ACC112 (cell line): ENCODE measurements around the gene SCAND1.

Source experiments
- H2AFZ ChIP-seq: fragments of 200-600 bp; sonication (generic); one replicate; pipeline ENCODE4 v1.6.0; 2017; ENCODE audit warnings: antibody characterized with exemption, low read length; ENCODE audit not compliant: unreplicated experiment
- H3K27ac ChIP-seq: fragments of 200-600 bp; sonication (generic); 2 replicates; pipeline ENCODE4 v1.5.1; 2014; ENCODE audit warnings: low read depth, mild to moderate bottlenecking, antibody characterized with exemption, low read length, moderate library complexity
- H3K27me3 ChIP-seq: fragments of 200-600 bp; sonication (generic); 2 replicates; pipeline ENCODE4 v1.6.1; 2014; ENCODE audit warnings: mild to moderate bottlenecking, antibody characterized with exemption, low read length, moderate library complexity, mixed read lengths; ENCODE audit not compliant: insufficient read depth
- H3K36me3 ChIP-seq: fragments of 200-600 bp; sonication (generic); 2 replicates; pipeline ENCODE4 v1.6.1; 2016; ENCODE audit warnings: mild to moderate bottlenecking, antibody characterized with exemption, low read length, moderate library complexity, mixed read lengths; ENCODE audit not compliant: insufficient read depth
- H3K4me1 ChIP-seq: fragments of 200-600 bp; sonication (generic); one replicate; pipeline ENCODE4 v1.6.1; 2016; ENCODE audit warnings: low read length, mixed read lengths; ENCODE audit not compliant: insufficient read depth, unreplicated experiment, control insufficient read depth
- H3K4me3 ChIP-seq: fragments of 200-600 bp; sonication (generic); 2 replicates; pipeline ENCODE4 v1.5.1; 2014; ENCODE audit warnings: mild to moderate bottlenecking, low read depth, low read length
- H3K79me2 ChIP-seq: fragments of 200-600 bp; sonication (generic); one replicate; pipeline ENCODE4 v1.6.0; 2016; ENCODE audit warnings: low read length; ENCODE audit not compliant: control insufficient read depth, unreplicated experiment, insufficient read depth

SCAND1 gene

GRCh38 chr20:35984382-35984781 is 30.1 kb upstream of the SCAND1 start:
- no peaks in the 10 kb centered on the region for H3K27me3 ChIP-seq
- H3K4me1 ChIP-seq = peaks cover 7% of the 10 kb centered on the region
- no peaks in the 10 kb centered on the region for H3K79me2 ChIP-seq
- H2AFZ ChIP-seq = no peak overlapping the region
- no peaks in the 10 kb centered on the region for H3K36me3 ChIP-seq
- H3K4me3 ChIP-seq = no peak overlapping the region
- H3K27ac ChIP-seq = no peak overlapping the region

DNA sequence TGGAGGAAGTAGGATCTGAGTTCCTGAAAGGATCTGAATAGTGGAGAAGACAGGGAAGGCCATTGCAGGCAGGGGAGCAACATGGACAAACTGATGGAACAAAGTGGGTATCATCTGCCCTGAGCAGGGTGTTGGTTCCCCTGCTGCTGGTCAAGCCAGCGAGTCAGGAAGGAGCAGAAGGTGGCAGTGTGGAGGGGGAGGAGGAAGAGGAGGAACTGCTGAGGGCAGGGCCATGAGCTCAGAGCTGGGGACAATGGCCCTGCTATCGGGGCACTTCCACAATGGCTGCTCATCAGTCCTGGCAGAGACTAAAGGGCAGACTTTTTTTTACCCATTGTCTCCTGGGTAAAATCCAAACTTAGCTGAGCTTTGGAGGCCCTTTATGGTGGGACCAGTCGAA is 27.7 kb upstream of the SCAND1 start:
- Histone ChIP-seq H3K36me3 (no peaks in the 10 kb centered on the region), H3K27ac (no peak overlapping the region), H3K4me3 (no peak overlapping the region), H3K79me2 (no peaks in the 10 kb centered on the region), H2AFZ (no peak overlapping the region), H3K27me3 (no peaks in the 10 kb centered on the region), H3K4me1 (peaks cover 17% of the 10 kb centered on the region)

- H2AFZ ChIP-seq = no peak overlapping the region
- no peaks in the 10 kb centered on the region for H3K27me3 ChIP-seq
- H3K27ac ChIP-seq = no peak overlapping the region
- no peak overlapping the region for H3K4me3 ChIP-seq
- H3K36me3 ChIP-seq = no peaks in the 10 kb centered on the region
- H3K4me1 ChIP-seq = peaks cover 17% of the 10 kb centered on the region
- no peaks in the 10 kb centered on the region for H3K79me2 ChIP-seq
Observed at GRCh38 chr20:35979544-35979943, 25.2 kb upstream of the SCAND1 start.

GRCh38 chr20:35978041-35978513 is 23.8 kb upstream of the SCAND1 start:
- Histone ChIP-seq H3K4me1 (peaks cover 17% of the 10 kb centered on the region), H2AFZ (no peak overlapping the region)

DNA sequence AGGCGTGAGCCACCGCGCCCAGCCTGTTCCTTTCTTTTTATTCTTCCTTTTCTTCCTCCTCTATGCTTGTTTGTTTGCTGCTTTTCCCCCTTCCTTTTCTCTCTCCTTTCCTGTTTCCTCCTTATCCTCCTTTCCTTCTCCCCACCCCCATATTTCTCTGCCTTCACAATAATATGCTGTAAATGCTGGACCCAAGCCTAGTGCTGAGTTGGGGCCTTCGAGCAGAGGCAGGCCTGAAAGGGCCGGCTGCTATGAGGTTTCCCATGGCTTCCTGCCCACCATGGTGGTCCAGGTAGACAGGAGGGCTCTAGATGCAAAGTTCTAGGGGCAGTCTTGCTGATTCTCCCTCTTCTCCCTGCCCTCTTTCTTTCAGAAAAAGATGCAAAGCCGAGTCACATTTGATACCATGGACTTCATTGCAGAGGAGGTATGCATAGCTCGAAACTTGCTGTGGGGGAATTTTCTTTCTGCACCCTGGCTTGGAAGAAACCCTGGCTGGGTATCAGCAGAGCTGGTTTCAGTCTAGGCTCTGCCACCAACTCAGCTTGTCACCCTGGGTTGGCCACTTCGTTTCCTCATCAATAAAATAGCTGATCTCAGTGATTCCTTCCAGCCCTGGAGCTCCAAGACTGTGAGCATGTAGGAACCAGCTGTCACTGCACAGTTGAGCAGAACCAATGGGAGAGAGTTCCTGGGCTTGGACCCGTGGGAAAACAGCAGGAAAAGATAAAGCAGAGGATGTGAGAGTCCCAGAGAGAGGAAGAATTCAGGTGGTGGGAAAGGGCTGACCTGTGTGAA is 21.5 kb upstream of the SCAND1 start:
- no peaks in the 10 kb centered on the region for H3K79me2 ChIP-seq
- H3K36me3 ChIP-seq = no peaks in the 10 kb centered on the region
- peaks cover 17% of the 10 kb centered on the region for H3K4me1 ChIP-seq
- H3K27me3 ChIP-seq = no peaks in the 10 kb centered on the region
- H3K27ac ChIP-seq = no peak overlapping the region
- no peak overlapping the region for H3K4me3 ChIP-seq
- no peak overlapping the region for H2AFZ ChIP-seq

More at GRCh38 chr20:35978041-35978513, 23.8 kb upstream of the SCAND1 start:
- H3K4me3 ChIP-seq = no peak overlapping the region
- no peak overlapping the region for H3K27ac ChIP-seq
- no peaks in the 10 kb centered on the region for H3K27me3 ChIP-seq
- H3K36me3 ChIP-seq = no peaks in the 10 kb centered on the region
- H3K79me2 ChIP-seq = no peaks in the 10 kb centered on the region

DNA sequence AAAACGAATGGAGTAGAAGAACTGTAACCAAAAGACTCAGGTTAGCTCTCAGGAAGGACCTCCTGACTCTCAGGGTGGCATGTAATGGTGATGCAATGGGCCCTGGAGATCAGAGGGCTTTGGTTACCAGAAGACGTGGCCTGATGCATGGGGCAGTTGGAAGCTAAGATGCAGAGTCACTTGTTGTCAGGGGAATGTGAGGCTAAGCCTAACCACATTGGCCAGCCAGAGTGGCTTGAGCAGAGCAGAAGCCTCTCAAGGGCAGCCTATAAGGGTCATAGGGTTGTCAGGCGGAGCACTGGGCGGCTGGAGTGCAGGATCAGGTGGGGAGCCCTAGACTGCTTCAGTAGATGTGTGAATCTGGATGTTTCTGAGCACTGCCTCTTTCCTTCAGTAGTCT is 20.0 kb upstream of the SCAND1 start:
- H3K4me1 ChIP-seq = peaks cover 9% of the 10 kb centered on the region
- H3K4me3 ChIP-seq = no peak overlapping the region
- no peaks in the 10 kb centered on the region for H3K79me2 ChIP-seq
- H3K27ac ChIP-seq = no peak overlapping the region
- no peaks in the 10 kb centered on the region for H3K27me3 ChIP-seq
- H3K36me3 ChIP-seq = no peaks in the 10 kb centered on the region
- H2AFZ ChIP-seq = no peak overlapping the region

- Histone ChIP-seq H3K4me1 (peaks cover 5% of the 10 kb centered on the region), H3K27ac (no peak overlapping the region), H3K79me2 (no peaks in the 10 kb centered on the region), H2AFZ (no peak overlapping the region), H3K4me3 (no peak overlapping the region), H3K36me3 (no peaks in the 10 kb centered on the region), H3K27me3 (no peaks in the 10 kb centered on the region)
Observed at GRCh38 chr20:35972462-35972861, 18.2 kb upstream of the SCAND1 start.

- Histone ChIP-seq H3K79me2 (no peaks in the 10 kb centered on the region), H3K4me1 (peaks cover 5% of the 10 kb centered on the region), H3K27ac (no peak overlapping the region), H2AFZ (no peak overlapping the region), H3K36me3 (no peaks in the 10 kb centered on the region), H3K4me3 (no peak overlapping the region), H3K27me3 (no peaks in the 10 kb centered on the region)
Observed at GRCh38 chr20:35971981-35972380, 17.7 kb upstream of the SCAND1 start.

DNA sequence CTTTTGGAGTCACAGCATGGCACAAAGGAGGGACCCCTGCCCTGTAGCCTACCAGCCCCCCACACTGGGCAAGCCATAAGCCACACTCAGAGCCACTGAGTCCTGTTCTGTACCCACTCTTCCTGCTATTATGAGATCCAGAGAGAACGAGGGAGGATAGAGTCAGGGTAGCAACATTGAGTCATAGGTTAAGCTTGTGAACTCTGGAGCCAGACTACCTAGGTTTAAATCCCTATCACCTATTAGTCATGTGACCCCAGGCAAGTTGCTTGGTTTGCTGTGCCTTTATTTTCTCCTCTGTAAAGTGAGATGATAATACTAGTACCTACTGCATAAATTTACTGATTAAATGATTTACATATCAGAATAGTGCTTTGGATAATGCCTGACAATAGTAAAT is 14.6 kb upstream of the SCAND1 start:
- H3K27ac ChIP-seq = no peak overlapping the region
- peaks cover 5% of the 10 kb centered on the region for H3K4me1 ChIP-seq
- H3K27me3 ChIP-seq = no peaks in the 10 kb centered on the region
- no peak overlapping the region for H2AFZ ChIP-seq
- H3K4me3 ChIP-seq = no peak overlapping the region
- no peaks in the 10 kb centered on the region for H3K36me3 ChIP-seq
- H3K79me2 ChIP-seq = no peaks in the 10 kb centered on the region

DNA sequence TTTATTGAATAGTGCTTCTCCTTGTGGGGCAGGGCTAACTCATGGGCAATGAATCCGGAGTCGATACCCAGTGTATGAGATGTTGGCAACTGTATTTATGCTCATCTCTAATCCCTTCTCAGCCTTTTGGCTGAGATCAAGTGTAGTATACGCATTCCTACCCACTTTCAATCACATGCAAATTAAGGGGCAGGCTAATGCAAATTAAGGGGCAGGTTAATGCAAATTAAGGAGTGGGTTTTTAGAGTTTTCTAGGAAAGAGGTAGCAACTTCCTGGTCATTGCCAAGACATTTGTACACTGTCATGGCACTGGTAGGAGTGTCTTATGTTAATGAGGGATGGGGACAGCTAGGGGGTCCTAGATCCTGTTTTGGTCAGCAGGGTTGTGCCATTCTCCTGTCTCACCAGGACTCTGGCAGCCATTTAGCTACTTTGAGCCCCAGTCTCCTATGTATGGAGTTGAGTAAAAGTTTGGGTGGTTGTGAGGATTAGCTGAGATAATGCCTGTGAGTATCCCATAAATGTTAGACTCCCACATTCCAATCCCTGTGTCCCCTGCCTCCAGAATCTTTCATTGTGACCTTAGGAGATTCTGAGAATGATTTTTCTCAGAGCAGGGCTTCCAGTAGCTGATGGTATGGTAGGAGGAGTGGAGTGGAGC is 13.8 kb upstream of the SCAND1 start, which contains the start of gene CNBD2:
CNBD2 (plus strand) TSS at position 612 of the 662 bp plus-strand sequence. CDS start 173 bp downstream, outside the sequence.
- Histone ChIP-seq H2AFZ (no peak within 1 kb of the TSS), H3K4me1 (peaks cover 5% of the 10 kb centered on the region)

DNA sequence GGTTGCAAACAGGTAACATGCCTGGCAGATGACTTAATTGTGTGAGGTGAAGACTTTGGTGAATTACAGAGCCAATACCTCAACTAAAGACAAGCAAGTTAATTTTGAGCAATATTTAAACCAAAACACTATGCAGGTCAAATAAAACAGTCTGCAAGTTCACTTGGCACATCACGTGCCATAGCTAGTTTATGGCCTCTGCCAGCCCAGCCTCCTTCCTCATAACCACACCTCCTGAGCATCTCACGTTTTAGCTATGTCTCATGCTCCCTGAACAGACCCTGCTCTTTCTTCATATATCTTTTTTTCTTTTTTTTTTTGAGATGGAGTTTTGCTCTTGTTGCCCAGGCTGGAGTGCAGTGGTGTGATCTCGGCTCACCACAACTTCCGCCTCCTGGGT is 9.6 kb upstream of the SCAND1 start:
- no peak overlapping the region for H2AFZ ChIP-seq
- no peaks in the 10 kb centered on the region for H3K27me3 ChIP-seq
- no peaks in the 10 kb centered on the region for H3K36me3 ChIP-seq
- no peak overlapping the region for H3K4me3 ChIP-seq
- H3K79me2 ChIP-seq = no peaks in the 10 kb centered on the region
- H3K27ac ChIP-seq = no peak overlapping the region
- peaks cover 2% of the 10 kb centered on the region for H3K4me1 ChIP-seq

More for the DNA sequence above, 13.8 kb upstream of the SCAND1 start, which contains the start of gene CNBD2:
- Histone ChIP-seq H3K4me3 (no peak within 1 kb of the TSS), H3K27me3 (no peaks in the 10 kb centered on the region), H3K79me2 (no peaks in the 10 kb centered on the region), H3K36me3 (no peaks in the 10 kb centered on the region), H3K27ac (no peak within 1 kb of the TSS)
